Upper lobe of left lung (tissue), 6 donors: ENCODE data around the gene ABCB11. TPM values are rescaled to one million over a fixed set of nuclear protein-coding genes. Genes with fewer than 3 reads are reported as not detected.

Experiments
- ATAC-seq, 2 donors: fragments of 200-7000 bp; cut with Tn5 transposase; one replicate each; pipeline ENCODE4 v1.9.1; 2022; ENCODE audit warnings: mild to moderate bottlenecking in 2 of 2, moderate library complexity in 2 of 2; ENCODE audit not compliant: low FRiP score in 2 of 2
- DNase-seq, 2 donors: peaks; one replicate each; pipeline ENCODE4 v3.0.0-alpha.2; 2019 to 2020
- H3K27ac ChIP-seq, 4 donors: fragments of 200-600 bp; sonication (generic); one replicate each; pipeline ENCODE4 v1.5.1; 2016 to 2019
- H3K27me3 ChIP-seq, 4 donors: fragments of 200-600 bp; sonication (generic); one replicate each; pipeline ENCODE4 v1.5.1; 2017 to 2019
- H3K36me3 ChIP-seq, 4 donors: fragments of 200-600 bp; sonication (generic); one replicate each; pipeline ENCODE4 v1.5.1; 2016 to 2019
- H3K4me1 ChIP-seq, 4 donors: fragments of 200-600 bp; sonication (generic); one replicate each; pipeline ENCODE4 v1.5.1; 2018 to 2019
- H3K4me3 ChIP-seq, 4 donors: fragments of 200-600 bp; sonication (generic); one replicate each; pipeline ENCODE4 v1.5.1; 2017 to 2019; ENCODE audit warnings: mild to moderate bottlenecking in 2 of 4, moderate library complexity in 1 of 4
- H3K9me3 ChIP-seq, 4 donors: fragments of 200-600 bp; sonication (generic); one replicate each; pipeline ENCODE4 v1.5.1; 2018 to 2019
- EP300 ChIP-seq, 4 donors: sonication (generic); formaldehyde crosslinking; IDR thresholded peaks; one replicate each; pipeline ENCODE4 v1.5.1; 2017; ENCODE audit warnings: antibody characterized with exemption in 4 of 4, control low read depth in 2 of 4
- POLR2A ChIP-seq, 4 donors: fragments of 450-650 bp; IDR thresholded peaks; one replicate each; pipeline ENCODE4 v1.5.1; 2016 to 2017; ENCODE audit warnings: antibody characterized with exemption in 4 of 4, mild to moderate bottlenecking in 2 of 4
- POLR2AphosphoS5 ChIP-seq, 2 donors: sonication (generic); formaldehyde crosslinking; IDR thresholded peaks; one replicate each; pipeline ENCODE4 v1.5.1; 2017; ENCODE audit warnings: antibody characterized with exemption in 2 of 2
- WGBS, 2 donors: methylation state at CpG; one replicate each; pipeline ENCODE4 v1.1.5; 2017 to 2018; 5-methylcytosine and 5-hydroxymethylcytosine counted together
- total RNA-seq, 6 donors: library from RNA; depleted of rRNA in 4 of 6; stranded (reverse); fragments of >200 nt in 4 of 6; gene quantifications; one replicate each; pipeline versions ENCODE4 v1.1.0 to v1.2.1, GENCODE V29; 2016 to 2021
- TF ChIP-seq, protein P1 (sequence below), 6 experiments: fragments of 450-650 bp in 4 of 6; fragments of 200-600 bp in 2 of 6; sonication (generic) in 2 of 6; IDR thresholded peaks; one replicate each; pipeline ENCODE4 v1.5.1; 2016 to 2019; ENCODE audit warnings: antibody characterized with exemption in 6 of 6
- donor health status: DM: no; HTN: no; CAD: no; lungs with moderate emphysema.
- donor health status: DM: no; HTN: yes; CAD: no; lungs with severe emphysema.

Gene ABCB11
- total RNA-seq, 6 donors from 2014 or later = 0.03 to 3.6 TPM; not detected in 4

DNA sequence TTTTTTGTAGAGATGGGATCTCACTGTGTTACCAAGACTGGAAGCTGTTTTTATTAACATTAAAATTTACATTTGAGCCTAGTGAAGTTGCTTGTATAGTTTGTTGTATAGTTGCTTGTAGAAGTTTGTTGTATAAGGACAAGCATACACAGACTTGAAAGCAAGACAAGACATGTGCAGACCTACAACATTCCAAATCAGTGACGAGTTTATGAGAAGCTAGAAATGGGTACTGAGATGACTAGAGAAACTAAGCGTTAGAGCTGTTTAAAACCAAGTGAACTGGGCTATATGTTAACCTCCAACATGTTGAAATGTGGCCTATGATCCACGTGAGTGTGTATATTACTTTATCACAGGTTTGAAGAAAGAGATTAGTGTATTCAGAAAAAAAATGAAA lies 39.1 kb downstream of the ABCB11 start:
- DNase-seq (no peak), ATAC-seq (no peak)
- TF ChIP-seq EP300 (IDR thresholded peaks at IDR 0.05) (no peak), POLR2A (IDR thresholded peaks at IDR 0.05) (no peak), POLR2AphosphoS5 (IDR thresholded peaks at IDR 0.05) (no peak)
- TF ChIP-seq, protein P1, sequence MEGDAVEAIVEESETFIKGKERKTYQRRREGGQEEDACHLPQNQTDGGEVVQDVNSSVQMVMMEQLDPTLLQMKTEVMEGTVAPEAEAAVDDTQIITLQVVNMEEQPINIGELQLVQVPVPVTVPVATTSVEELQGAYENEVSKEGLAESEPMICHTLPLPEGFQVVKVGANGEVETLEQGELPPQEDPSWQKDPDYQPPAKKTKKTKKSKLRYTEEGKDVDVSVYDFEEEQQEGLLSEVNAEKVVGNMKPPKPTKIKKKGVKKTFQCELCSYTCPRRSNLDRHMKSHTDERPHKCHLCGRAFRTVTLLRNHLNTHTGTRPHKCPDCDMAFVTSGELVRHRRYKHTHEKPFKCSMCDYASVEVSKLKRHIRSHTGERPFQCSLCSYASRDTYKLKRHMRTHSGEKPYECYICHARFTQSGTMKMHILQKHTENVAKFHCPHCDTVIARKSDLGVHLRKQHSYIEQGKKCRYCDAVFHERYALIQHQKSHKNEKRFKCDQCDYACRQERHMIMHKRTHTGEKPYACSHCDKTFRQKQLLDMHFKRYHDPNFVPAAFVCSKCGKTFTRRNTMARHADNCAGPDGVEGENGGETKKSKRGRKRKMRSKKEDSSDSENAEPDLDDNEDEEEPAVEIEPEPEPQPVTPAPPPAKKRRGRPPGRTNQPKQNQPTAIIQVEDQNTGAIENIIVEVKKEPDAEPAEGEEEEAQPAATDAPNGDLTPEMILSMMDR (IDR thresholded peaks at IDR 0.05) = no peak

GRCh38 chr2:168988755-168989154 lies 42.4 kb downstream of the ABCB11 start:
- DNase-seq (no peak), ATAC-seq (no peak)
- 74 to 75% methylated on average over 1 of the region's 1 CpG for WGBS, 2 donors
- Histone ChIP-seq H3K27ac (no peak overlapping the region), H3K9me3 (no peaks in the 10 kb centered on the region), H3K4me1 (peaks cover 0 to 7% (median 0%) of the 10 kb centered on the region in 4 donors), H3K36me3 (no peaks in the 10 kb centered on the region), H3K27me3 (no peaks in the 10 kb centered on the region), H3K4me3 (no peak overlapping the region)
- TF ChIP-seq EP300 (IDR thresholded peaks at IDR 0.05) (no peak), POLR2AphosphoS5 (IDR thresholded peaks at IDR 0.05) (no peak)
- TF ChIP-seq, protein P1 (IDR thresholded peaks at IDR 0.05) = no peak

More for the DNA sequence above, 39.1 kb downstream of the ABCB11 start:
- 68 to 71% methylated on average over 3 of the region's 3 CpGs for whole genome bisulfite sequencing, 2 donors
- Histone ChIP-seq H3K36me3 (no peaks in the 10 kb centered on the region), H3K27ac (no peak overlapping the region), H3K4me3 (no peak overlapping the region), H3K27me3 (no peaks in the 10 kb centered on the region), H3K9me3 (no peaks in the 10 kb centered on the region), H3K4me1 (peaks cover 0 to 7% (median 0%) of the 10 kb centered on the region in 4 donors)

GRCh38 chr2:168986398-168986943 lies 44.7 kb downstream of the ABCB11 start:
- H3K36me3 ChIP-seq = no peaks in the 10 kb centered on the region
- DNase-seq (no peak), ATAC-seq (no peak)
- H3K9me3 ChIP-seq = no peaks in the 10 kb centered on the region
- no peak overlapping the region for H3K4me3 ChIP-seq
- 67 to 75% methylated on average over 2 of the region's 2 CpGs for WGBS, 2 donors
- H3K4me1 ChIP-seq = no peaks in the 10 kb centered on the region
- TF ChIP-seq POLR2A (IDR thresholded peaks at IDR 0.05) (no peak), EP300 (IDR thresholded peaks at IDR 0.05) (no peak), POLR2AphosphoS5 (IDR thresholded peaks at IDR 0.05) (no peak)
- TF ChIP-seq, protein P1 (IDR thresholded peaks at IDR 0.05) = no peak
- H3K27ac ChIP-seq = no peak overlapping the region
- H3K27me3 ChIP-seq = no peaks in the 10 kb centered on the region

DNA sequence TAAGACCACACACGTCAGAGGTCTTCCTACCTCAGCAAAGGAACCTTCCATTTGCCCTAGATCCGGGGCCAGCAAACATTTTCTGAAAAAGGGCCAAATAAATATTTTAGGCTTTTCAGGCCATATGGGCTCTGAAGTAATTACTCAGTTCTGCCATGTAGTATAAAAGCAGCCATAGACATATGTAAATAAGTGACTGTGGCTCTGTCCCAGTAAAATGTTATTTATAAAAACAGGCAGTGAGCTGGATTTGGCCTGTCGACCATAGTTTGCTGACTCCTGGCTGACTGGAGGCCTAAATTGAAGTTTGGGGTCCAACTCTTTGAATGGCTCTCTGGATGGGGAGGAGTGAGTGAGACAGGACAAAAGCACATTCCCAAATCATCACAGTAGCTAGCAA lies 49.5 kb downstream of the ABCB11 start:
- 80 to 91% methylated on average over 3 of the region's 3 CpGs for WGBS, 2 donors
- Histone ChIP-seq H3K36me3 (no peaks in the 10 kb centered on the region), H3K4me1 (no peaks in the 10 kb centered on the region), H3K4me3 (no peak overlapping the region), H3K27ac (no peak overlapping the region), H3K27me3 (no peaks in the 10 kb centered on the region), H3K9me3 (no peaks in the 10 kb centered on the region)
- ATAC-seq (no peak), DNase-seq (no peak)
- TF ChIP-seq POLR2AphosphoS5 (IDR thresholded peaks at IDR 0.05) (no peak), EP300 (IDR thresholded peaks at IDR 0.05) (no peak), POLR2A (IDR thresholded peaks at IDR 0.05) (no peak)
- TF ChIP-seq, protein P1 (IDR thresholded peaks at IDR 0.05) = no peak

- DNase-seq (peak; percentile 21 to 31), ATAC-seq (no peak)
- H3K4me1 ChIP-seq = no peaks in the 10 kb centered on the region
- 65 to 73% methylated on average over 6 of the region's 6 CpGs for WGBS, 2 donors
- H3K36me3 ChIP-seq = no peaks in the 10 kb centered on the region
- no peaks in the 10 kb centered on the region for H3K9me3 ChIP-seq
- H3K4me3 ChIP-seq = no peak overlapping the region
- no peak overlapping the region for H3K27ac ChIP-seq
- TF ChIP-seq, protein P1 (IDR thresholded peaks at IDR 0.05) = no peak
- TF ChIP-seq POLR2A (IDR thresholded peaks at IDR 0.05) = no peak
- TF ChIP-seq POLR2AphosphoS5 (IDR thresholded peaks at IDR 0.05) = no peak
- no peak for TF ChIP-seq EP300 (IDR thresholded peaks at IDR 0.05)
- H3K27me3 ChIP-seq = no peaks in the 10 kb centered on the region
These were observed 52.7 kb downstream of the ABCB11 start for GRCh38 chr2:168978461-168978861.
